ENCODE measurements around the gene ANO3. TPM values are rescaled to one million over a fixed set of nuclear protein-coding genes. Genes with fewer than 3 reads are reported as not detected.

The ANO3 gene
- total and polyA plus RNA-seq, 2 of the 8 experiments (the other 6 are each of a cell fraction or from before 2014, with no cell fraction given) = not detected

- TF ChIP-seq HDAC2 (IDR thresholded peaks at IDR 0.05; ENCODE audit: borderline replicate concordance in 1 of 2, low read depth in 2 of 2, low read length in 2 of 2) (no peak), BACH1 (IDR thresholded peaks at IDR 0.05; ENCODE audit: low read length) (no peak), RBBP5 (IDR thresholded peaks at IDR 0.05; ENCODE audit: borderline replicate concordance, low read depth, low read length) (no peak), CHD2 (IDR thresholded peaks at IDR 0.05; ENCODE audit: low read length) (no peak), TBP (IDR thresholded peaks at IDR 0.05; ENCODE audit: low read depth, low read length) (no peak), CBX5 (IDR thresholded peaks at IDR 0.05; ENCODE audit: low read depth, low read length) (no peak)
Measured at GRCh38 chr11:26698224-26698623, 366.3 kb downstream of the ANO3 start (continued).
